IPS-18a (cell line): Measurements from ENCODE around the gene GPS2.

ENCODE experiments used
- H3K27ac ChIP-seq: one replicate; pipeline ENCODE4 v1.5.1; 2013; ENCODE audit warnings: low read length
- H3K27me3 ChIP-seq: one replicate; pipeline ENCODE4 v1.6.1; 2013; ENCODE audit warnings: mild to moderate bottlenecking, low read length; ENCODE audit not compliant: control insufficient read depth, insufficient read depth
- H3K36me3 ChIP-seq: one replicate; pipeline ENCODE4 v1.6.1; 2013; ENCODE audit warnings: low read depth, low read length; ENCODE audit not compliant: control insufficient read depth
- H3K4me1 ChIP-seq: one replicate; pipeline ENCODE4 v1.6.1; 2013; ENCODE audit warnings: low read depth, low read length; ENCODE audit not compliant: control insufficient read depth
- H3K4me3 ChIP-seq: one replicate; pipeline ENCODE4 v1.5.1; 2013; ENCODE audit warnings: low read length
- H3K9ac ChIP-seq: one replicate; pipeline ENCODE4 v1.6.1; 2013; ENCODE audit warnings: mild to moderate bottlenecking, low read length, moderate library complexity
- H3K9me3 ChIP-seq: one replicate; pipeline ENCODE4 v1.6.1; 2013; ENCODE audit warnings: low read depth, low read length; ENCODE audit not compliant: control insufficient read depth

The GPS2 gene

GRCh38 chr17:7294614-7295153, 20.5 kb downstream of the GPS2 start, which contains the start of gene YBX2:
Gene YBX2 (minus strand): TSS chr17:7294639. CDS start chr17:7294500, 139 bp downstream.
- H3K27me3 ChIP-seq: peaks cover 47% of the 10 kb centered on the region
- peaks cover 7% of the 10 kb centered on the region for H3K4me1 ChIP-seq
- no peaks in the 10 kb centered on the region for H3K36me3 ChIP-seq
- H3K9me3 ChIP-seq: no peaks in the 10 kb centered on the region
- H3K4me3 ChIP-seq: peak within 1 kb of the TSS; percentile 47
- no peak within 1 kb of the TSS for H3K9ac ChIP-seq
- H3K27ac ChIP-seq: no peak within 1 kb of the TSS

DNA sequence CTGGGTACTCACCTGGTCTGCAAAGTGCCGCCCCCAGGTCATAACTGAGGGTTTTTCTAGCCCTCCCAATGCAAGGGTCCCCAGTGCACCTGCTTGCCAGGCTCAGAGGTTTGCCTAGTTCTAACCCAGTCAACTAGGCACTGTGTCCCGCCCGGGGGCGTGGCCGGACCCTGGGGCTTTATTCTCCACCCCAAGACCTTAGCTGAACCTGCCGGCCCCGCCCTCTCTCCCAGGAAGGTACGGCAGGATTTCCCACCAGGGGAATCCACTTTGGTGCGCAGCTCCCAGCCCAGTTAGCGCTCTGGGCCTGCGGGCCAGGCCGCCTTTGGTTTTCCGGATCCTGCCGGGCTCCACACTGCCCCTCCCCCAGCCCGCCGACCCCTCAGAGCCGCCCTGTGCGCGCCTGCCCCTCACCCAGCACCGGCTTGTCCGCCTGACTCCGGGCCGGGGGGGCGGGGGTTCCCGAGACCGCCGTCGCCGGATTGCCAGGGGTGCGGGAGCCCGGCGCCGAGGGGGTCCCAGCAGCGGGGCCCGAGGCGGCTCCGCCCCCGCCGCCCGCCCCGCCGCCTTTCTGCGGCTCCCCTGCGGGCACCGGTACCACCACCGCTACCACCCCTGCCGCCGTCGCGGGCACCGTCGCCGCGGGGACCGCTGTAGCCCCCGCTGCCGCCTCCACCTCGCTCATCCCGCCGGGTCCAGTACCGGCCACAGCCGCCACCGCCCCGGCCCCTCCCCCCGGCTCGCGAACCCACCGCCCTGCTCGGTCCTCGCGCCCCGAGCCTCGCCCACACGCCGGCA, 21.1 kb downstream of the GPS2 start:
- Histone ChIP-seq H3K27me3 (peaks cover 47% of the 10 kb centered on the region), H3K9me3 (no peaks in the 10 kb centered on the region), H3K27ac (no peak overlapping the region), H3K36me3 (no peaks in the 10 kb centered on the region), H3K4me3 (peak overlapping the region; percentile 35), H3K9ac (no peak overlapping the region), H3K4me1 (peaks cover 7% of the 10 kb centered on the region)

DNA sequence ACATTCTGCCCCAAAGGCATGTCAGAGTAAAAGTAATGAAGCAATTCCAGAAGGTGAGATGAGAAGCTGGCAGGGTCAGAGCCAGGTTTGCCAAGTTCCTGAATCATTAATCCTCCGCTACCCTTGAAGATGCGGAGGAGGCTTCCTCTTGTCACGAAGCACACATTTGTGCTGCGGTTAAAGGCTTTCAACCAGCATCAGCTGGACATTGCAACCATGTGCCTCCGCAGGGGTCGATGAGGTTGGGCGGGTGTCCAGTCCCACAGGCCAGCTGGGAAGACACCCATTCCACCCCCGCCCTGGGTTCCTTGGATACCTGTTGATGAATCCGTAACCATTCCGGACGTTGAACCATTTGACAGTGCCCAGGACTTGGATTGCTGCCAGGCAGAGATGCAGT, 22.0 kb downstream of the GPS2 start:
- peaks cover 47% of the 10 kb centered on the region for H3K27me3 ChIP-seq
- peak overlapping the region; percentile 35 for H3K4me3 ChIP-seq
- no peak overlapping the region for H3K27ac ChIP-seq
- no peaks in the 10 kb centered on the region for H3K36me3 ChIP-seq
- H3K9me3 ChIP-seq: no peaks in the 10 kb centered on the region
- peaks cover 7% of the 10 kb centered on the region for H3K4me1 ChIP-seq
- no peak overlapping the region for H3K9ac ChIP-seq

GRCh38 chr17:7292729-7293128, 22.4 kb downstream of the GPS2 start:
- no peak overlapping the region for H3K9ac ChIP-seq
- peaks cover 47% of the 10 kb centered on the region for H3K27me3 ChIP-seq
- no peak overlapping the region for H3K4me3 ChIP-seq
- peaks cover 7% of the 10 kb centered on the region for H3K4me1 ChIP-seq
- no peaks in the 10 kb centered on the region for H3K9me3 ChIP-seq
- no peak overlapping the region for H3K27ac ChIP-seq
- H3K36me3 ChIP-seq: no peaks in the 10 kb centered on the region

- H3K9me3 ChIP-seq: no peaks in the 10 kb centered on the region
These were observed 23.0 kb downstream of the GPS2 start for GRCh38 chr17:7292194-7292593.

GRCh38 chr17:7290685-7291084, 24.5 kb downstream of the GPS2 start:
- Histone ChIP-seq H3K4me3 (no peak overlapping the region), H3K27ac (no peak overlapping the region), H3K36me3 (no peaks in the 10 kb centered on the region), H3K27me3 (peaks cover 31% of the 10 kb centered on the region), H3K9me3 (no peaks in the 10 kb centered on the region), H3K9ac (no peak overlapping the region), H3K4me1 (no peaks in the 10 kb centered on the region)

More at GRCh38 chr17:7292194-7292593, 23.0 kb downstream of the GPS2 start:
- Histone ChIP-seq H3K4me3 (no peak overlapping the region), H3K27me3 (peaks cover 46% of the 10 kb centered on the region), H3K9ac (no peak overlapping the region), H3K4me1 (peaks cover 7% of the 10 kb centered on the region), H3K36me3 (no peaks in the 10 kb centered on the region), H3K27ac (no peak overlapping the region)

DNA sequence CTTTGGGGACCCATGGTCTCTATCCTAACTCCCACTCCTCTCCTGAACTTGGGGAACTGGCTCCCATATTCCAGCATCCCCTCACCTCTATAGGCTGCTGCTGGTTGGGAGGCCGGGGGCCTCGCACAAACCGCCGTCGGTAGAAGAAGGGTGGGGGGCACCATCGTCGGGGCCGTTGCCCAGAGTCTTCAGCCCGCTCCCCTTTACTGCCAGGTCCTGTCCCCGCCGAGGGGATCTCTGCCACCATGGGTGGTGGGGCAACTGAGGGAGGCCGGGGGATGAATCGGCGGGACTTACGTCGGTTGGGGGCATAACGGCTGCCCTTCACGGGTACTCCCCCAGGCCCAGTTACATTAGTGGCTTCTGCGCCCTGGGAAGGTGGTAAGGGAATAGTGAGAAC, 25.0 kb downstream of the GPS2 start:
- Histone ChIP-seq H3K36me3 (peaks cover under 1% of the 10 kb centered on the region), H3K9ac (no peak overlapping the region), H3K9me3 (no peaks in the 10 kb centered on the region), H3K4me3 (no peak overlapping the region), H3K4me1 (no peaks in the 10 kb centered on the region), H3K27ac (no peak overlapping the region), H3K27me3 (peaks cover 26% of the 10 kb centered on the region)

DNA sequence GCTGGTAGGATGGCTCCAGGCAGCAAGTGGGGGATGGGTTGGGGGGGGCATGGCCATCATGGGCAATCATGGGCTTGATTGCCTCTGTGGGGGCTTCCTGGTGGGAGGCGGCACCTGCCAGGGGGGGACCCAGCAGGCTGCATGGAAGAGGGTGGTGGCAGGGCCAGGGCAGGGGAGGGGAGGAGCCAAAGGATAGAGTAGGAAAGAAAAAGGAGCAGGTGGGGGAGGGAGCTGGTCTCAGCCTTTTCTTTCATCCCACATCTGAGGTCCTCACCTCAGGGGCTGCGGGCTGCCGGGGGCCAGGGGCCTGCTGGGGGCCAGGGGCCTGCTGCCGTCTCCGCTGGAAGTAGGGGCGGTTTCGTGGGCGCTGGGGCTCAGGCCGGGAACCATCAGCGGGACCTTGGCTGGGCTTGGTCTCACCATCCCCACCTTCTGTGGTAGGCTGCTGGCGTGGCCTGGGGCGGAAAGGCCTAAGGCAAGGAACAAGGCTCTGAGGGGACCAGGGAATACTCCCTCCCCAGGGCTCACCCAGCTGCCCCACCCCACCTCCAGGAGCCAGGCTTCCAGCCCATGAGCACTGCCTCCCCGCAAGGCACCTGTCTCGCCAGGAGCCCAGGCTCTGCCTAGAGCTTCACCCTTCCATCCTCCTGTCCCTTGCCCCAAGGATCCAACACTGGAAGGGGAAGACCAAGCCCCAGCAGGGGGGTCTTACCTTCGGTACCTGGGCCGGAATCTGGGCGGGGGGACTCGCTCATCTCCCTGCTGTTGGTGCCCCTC, 25.7 kb downstream of the GPS2 start:
- H3K9ac ChIP-seq: no peak overlapping the region
- no peaks in the 10 kb centered on the region for H3K9me3 ChIP-seq
- peaks cover 22% of the 10 kb centered on the region for H3K27me3 ChIP-seq
- H3K27ac ChIP-seq: no peak overlapping the region
- H3K4me3 ChIP-seq: no peak overlapping the region
- H3K36me3 ChIP-seq: peaks cover 3% of the 10 kb centered on the region
- H3K4me1 ChIP-seq: no peaks in the 10 kb centered on the region

- H3K9me3 ChIP-seq: no peaks in the 10 kb centered on the region
- H3K4me1 ChIP-seq: peaks cover 3% of the 10 kb centered on the region
- no peak overlapping the region for H3K27ac ChIP-seq
- H3K27me3 ChIP-seq: peaks cover 13% of the 10 kb centered on the region
- H3K9ac ChIP-seq: no peak overlapping the region
- peaks cover 3% of the 10 kb centered on the region for H3K36me3 ChIP-seq
- H3K4me3 ChIP-seq: no peak overlapping the region
These were observed 29.5 kb downstream of the GPS2 start for GRCh38 chr17:7285679-7286078.

GRCh38 chr17:7284911-7285310, 30.2 kb downstream of the GPS2 start:
- H3K9me3 ChIP-seq: no peaks in the 10 kb centered on the region
- peaks cover 3% of the 10 kb centered on the region for H3K36me3 ChIP-seq
- H3K9ac ChIP-seq: no peak overlapping the region
- H3K27ac ChIP-seq: no peak overlapping the region
- no peak overlapping the region for H3K4me3 ChIP-seq
- H3K4me1 ChIP-seq: peaks cover 8% of the 10 kb centered on the region
- peaks cover 13% of the 10 kb centered on the region for H3K27me3 ChIP-seq

GRCh38 chr17:7283471-7284216, 31.5 kb downstream of the GPS2 start:
- Histone ChIP-seq H3K4me1 (peaks cover 10% of the 10 kb centered on the region), H3K36me3 (peaks cover 3% of the 10 kb centered on the region), H3K9me3 (no peaks in the 10 kb centered on the region), H3K27me3 (peaks cover 13% of the 10 kb centered on the region), H3K9ac (no peak overlapping the region), H3K27ac (no peak overlapping the region), H3K4me3 (no peak overlapping the region)
